MM.1S (cell line): ENCODE results near the gene SSU72.

Experiments
- DNase-seq: peaks from one replicate; pipeline ENCODE4 v3.0.0-alpha.2; 2015
- H2AFZ ChIP-seq: fragments of 300-600 bp; sonication (generic); 2 replicates; pipeline ENCODE4 v1.6.0; 2016; ENCODE audit warnings: antibody characterized with exemption, low read length
- H3F3A ChIP-seq: fragments of 300-600 bp; sonication (generic); 2 replicates; pipeline ENCODE4 v1.6.1; 2016; ENCODE audit warnings: mild to moderate bottlenecking, antibody characterized with exemption, low read length, moderate library complexity, mixed read lengths; ENCODE audit not compliant: insufficient read depth
- H3K27ac ChIP-seq: fragments of 300-600 bp; sonication (generic); 2 replicates; pipeline ENCODE4 v1.5.1; 2016; ENCODE audit warnings: mild to moderate bottlenecking, low read length
- H3K27me3 ChIP-seq: fragments of 300-600 bp; sonication (generic); replicated peaks from 2 replicates; pipeline ENCODE4 v1.6.0; 2016; ENCODE audit warnings: low read length; ENCODE audit not compliant: insufficient read depth
- H3K36me3 ChIP-seq: fragments of 300-600 bp; sonication (generic); replicated peaks from 2 replicates; pipeline ENCODE4 v1.6.1; 2016; ENCODE audit warnings: mild to moderate bottlenecking, low read length, mixed read lengths; ENCODE audit not compliant: insufficient read depth
- H3K4me1 ChIP-seq: fragments of 300-600 bp; sonication (generic); 2 replicates; pipeline ENCODE4 v1.6.1; 2016; ENCODE audit warnings: low read length, mixed read lengths
- H3K4me2 ChIP-seq: fragments of 300-600 bp; sonication (generic); 2 replicates; pipeline ENCODE4 v1.6.0; 2016; ENCODE audit warnings: low read depth, low read length
- H3K4me3 ChIP-seq: fragments of 300-600 bp; sonication (generic); 2 replicates; pipeline ENCODE4 v1.5.1; 2016; ENCODE audit warnings: low read length, mixed read lengths
- H3K79me2 ChIP-seq: fragments of 300-600 bp; sonication (generic); 2 replicates; pipeline ENCODE4 v1.6.1; 2016; ENCODE audit warnings: mixed run types, low read length, mixed read lengths
- H3K9ac ChIP-seq: fragments of 300-600 bp; sonication (generic); 2 replicates; pipeline ENCODE4 v1.6.1; 2016; ENCODE audit warnings: low read length, mixed read lengths
- H3K9me2 ChIP-seq: fragments of 300-600 bp; sonication (generic); replicated peaks from 2 replicates; pipeline ENCODE4 v1.6.1; 2016; ENCODE audit warnings: mild to moderate bottlenecking, low read length, mixed read lengths; ENCODE audit not compliant: insufficient read depth
- H3K9me3 ChIP-seq: fragments of 300-600 bp; sonication (generic); replicated peaks from 2 replicates; pipeline ENCODE4 v1.6.1; 2016; ENCODE audit warnings: mild to moderate bottlenecking, low read length, mixed read lengths; ENCODE audit not compliant: insufficient read depth
- H4K20me1 ChIP-seq: fragments of 300-600 bp; sonication (generic); 2 replicates; pipeline ENCODE4 v1.6.1; 2016; ENCODE audit warnings: mild to moderate bottlenecking, low read length, moderate library complexity, mixed read lengths; ENCODE audit not compliant: insufficient read depth
- CTCF ChIP-seq: fragments of 300-600 bp; sonication (generic); IDR thresholded peaks from 2 replicates; pipeline ENCODE4 v1.5.1; 2016; ENCODE audit warnings: antibody characterized with exemption, low read length, mixed read lengths
- EZH2 ChIP-seq: fragments of 300-600 bp; sonication (generic); optimal IDR thresholded peaks from 2 replicates; pipeline ENCODE3; 2017; ENCODE audit warnings: low read depth, mild to moderate bottlenecking, antibody characterized with exemption, low read length, mixed read lengths
- EZH2phosphoT487 ChIP-seq: fragments of 300-600 bp; sonication (generic); IDR thresholded peaks from 2 replicates; pipeline ENCODE4 v1.6.1; 2018; ENCODE audit warnings: antibody characterized with exemption, low read length

SSU72 gene

GRCh38 chr1:1615256-1616044, 40.8 kb upstream of the SSU72 start, which contains the start of gene MIB2:
MIB2 (plus strand) TSS chr1:1615500; CDS start chr1:1623453, 7,953 bp downstream.
- H3F3A ChIP-seq, result peaks cover 3% of the 10 kb centered on the region; the same call in 1 of the 2 replicates
- H3K9me3 ChIP-seq, result no peaks in the 10 kb centered on the region
- H3K27me3 ChIP-seq, result no peaks in the 10 kb centered on the region
- TF ChIP-seq CTCF (no peak), EZH2phosphoT487 (no peak), EZH2 (no peak)
- peak within 1 kb of the TSS; percentile 98 for H3K4me3 ChIP-seq
- H4K20me1 ChIP-seq, result no peaks in the 10 kb centered on the region
- peak within 1 kb of the TSS; percentile 100 for H3K27ac ChIP-seq
- peaks cover 9% of the 10 kb centered on the region for H3K4me1 ChIP-seq
- peak; percentile 99 for DNase-seq
- peak within 1 kb of the TSS; percentile 100 for H3K9ac ChIP-seq
- peak within 1 kb of the TSS; percentile 97 for H3K4me2 ChIP-seq
- H3K36me3 ChIP-seq, result no peaks in the 10 kb centered on the region
- H2AFZ ChIP-seq, result peak within 1 kb of the TSS; percentile 71
- H3K9me2 ChIP-seq, result no peaks in the 10 kb centered on the region
- H3K79me2 ChIP-seq, result peaks cover 23% of the 10 kb centered on the region

GRCh38 chr1:1614954-1615255, 40.2 kb upstream of the SSU72 start:
- H3K9me3 ChIP-seq, result no peaks in the 10 kb centered on the region
- no peak for DNase-seq
- H3K4me2 ChIP-seq, result peak overlapping the region; percentile 94
- H3K9ac ChIP-seq, result peak overlapping the region; percentile 100
- no peaks in the 10 kb centered on the region for H3K9me2 ChIP-seq
- TF ChIP-seq EZH2, result no peak
- no peak for TF ChIP-seq CTCF
- no peak for TF ChIP-seq EZH2phosphoT487
- no peaks in the 10 kb centered on the region for H3K36me3 ChIP-seq
- H3K27me3 ChIP-seq, result no peaks in the 10 kb centered on the region
- peaks cover 8% of the 10 kb centered on the region; the same call in 1 of the 2 replicates for H3F3A ChIP-seq
- H2AFZ ChIP-seq, result peak overlapping the region; percentile 71
- peaks cover 14% of the 10 kb centered on the region for H3K4me1 ChIP-seq
- peaks cover 23% of the 10 kb centered on the region for H3K79me2 ChIP-seq
- peak overlapping the region; percentile 98 for H3K4me3 ChIP-seq
- no peaks in the 10 kb centered on the region for H4K20me1 ChIP-seq
- peak overlapping the region; percentile 100; the same call in 1 of the 2 replicates for H3K27ac ChIP-seq

- no peaks in the 10 kb centered on the region for H3K9me2 ChIP-seq
- peak overlapping the region; percentile 71 for H2AFZ ChIP-seq
- TF ChIP-seq CTCF (no peak), EZH2 (no peak), EZH2phosphoT487 (no peak)
- H3F3A ChIP-seq, result peaks cover 12% of the 10 kb centered on the region; the same call in 1 of the 2 replicates
- H3K9ac ChIP-seq, result peak overlapping the region; percentile 100
- peaks cover 19% of the 10 kb centered on the region for H3K4me1 ChIP-seq
- peak overlapping the region; percentile 100; the same call in 1 of the 2 replicates for H3K27ac ChIP-seq
- no peaks in the 10 kb centered on the region for H4K20me1 ChIP-seq
- H3K36me3 ChIP-seq, result no peaks in the 10 kb centered on the region
- peaks cover 23% of the 10 kb centered on the region for H3K79me2 ChIP-seq
- peak overlapping the region; percentile 98 for H3K4me3 ChIP-seq
- no peaks in the 10 kb centered on the region for H3K9me3 ChIP-seq
- peak overlapping the region; percentile 94 for H3K4me2 ChIP-seq
- no peaks in the 10 kb centered on the region for H3K27me3 ChIP-seq
- no peak for DNase-seq
These were observed 39.7 kb upstream of the SSU72 start for GRCh38 chr1:1614204-1614953.
